Retina (tissue), 1 donor: ENCODE data around the gene LRP11.

ENCODE experiments used
- DNase-seq: peaks from one replicate; pipeline ENCODE4 v3.0.0-alpha.2; 2016

LRP11 gene

DNA sequence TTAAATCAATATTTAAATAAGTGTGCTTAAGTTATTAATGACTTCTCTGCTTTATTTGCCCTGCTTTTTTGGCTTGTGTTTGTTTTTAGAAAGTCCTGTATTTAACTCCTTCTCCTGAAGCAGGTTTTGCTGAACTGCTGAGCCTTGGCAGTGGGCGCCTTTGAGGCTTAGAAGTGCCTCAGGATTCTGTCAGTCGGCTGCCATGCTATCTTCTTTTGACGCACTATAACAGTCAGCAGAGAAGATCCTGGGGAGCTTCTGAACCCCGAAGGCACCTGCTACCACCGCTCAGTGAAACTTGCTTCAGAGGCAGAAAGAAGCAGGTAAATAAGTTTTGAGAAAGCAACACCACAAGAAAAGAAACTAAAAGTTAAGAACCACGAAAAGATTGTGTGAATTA, 92.2 kb downstream of the LRP11 start:
- no peak for DNase-seq

DNA sequence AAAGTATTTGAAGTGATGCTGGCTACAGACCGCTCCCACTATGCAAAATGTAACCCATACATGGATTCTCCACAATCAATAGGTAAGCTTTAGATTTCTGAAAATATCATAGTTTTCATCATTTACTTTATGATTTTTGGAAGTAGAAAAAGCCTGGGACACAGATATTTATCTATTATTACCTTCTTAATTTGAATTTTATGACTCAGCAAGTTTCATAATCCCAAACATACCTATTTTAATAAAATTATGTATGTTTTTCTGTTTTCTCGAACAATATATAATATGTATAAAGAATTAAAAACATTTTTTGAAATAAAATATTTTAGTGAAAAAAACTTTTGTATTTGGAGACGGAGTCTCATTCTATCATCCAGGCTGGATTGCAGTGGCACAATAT, 93.0 kb downstream of the LRP11 start:
- DNase-seq, result no peak

DNA sequence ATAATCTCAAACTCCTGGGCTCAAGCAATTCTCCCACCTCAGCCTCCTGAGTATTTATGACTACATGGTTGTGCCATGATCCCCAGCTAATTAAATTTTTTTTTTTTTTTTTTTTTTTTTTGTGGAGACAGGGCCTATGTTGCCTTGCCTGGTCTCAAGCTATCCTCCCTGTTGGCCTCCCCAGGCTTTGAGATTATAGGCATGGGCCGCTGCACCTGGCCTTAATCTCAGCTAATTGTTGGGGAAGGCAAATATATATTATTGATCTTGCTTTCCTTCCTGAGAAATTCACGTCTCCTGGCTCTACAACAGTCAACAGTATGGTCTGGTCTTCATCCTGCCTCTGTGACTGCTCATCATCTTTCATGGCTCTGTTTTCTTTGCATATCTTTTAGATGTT, 94.5 kb downstream of the LRP11 start:
- no peak for DNase-seq
